ENCODE measurements around the gene HS3ST3B1. TPM values are rescaled to one million over a fixed set of nuclear protein-coding genes. Genes with fewer than 3 reads are reported as not detected.

HS3ST3B1 gene
- total RNA-seq, 4 donors from 2014 or later: 1.2 to 3.9 (median 2.2) TPM

- Histone ChIP-seq H3K9me3 (no peaks in the 10 kb centered on the region), H3K27ac (no peak overlapping the region), H3K36me3 (no peaks in the 10 kb centered on the region), H3K4me1 (peaks cover 15 to 17% of the 10 kb centered on the region in 2 donors), H3K27me3 (peaks cover 14% of the 10 kb centered on the region), H3K4me3 (replicated peaks in 1 of 3) (peak overlapping the region in 2 of 3 donors; percentile 18 to 37)
- TF ChIP-seq POLR2A (IDR thresholded peaks at IDR 0.05) (peak in 1 of 2 donors; percentile 11), CTCF (IDR thresholded peaks at IDR 0.05) (no peak)
- 5 to 8% methylated on average over 22 to 53 of the region's 71 CpGs for WGBS, 2 donors
- DNase-seq: peak; percentile 72 to 81
- intact Hi-C loops (cut with DNase I): no loop called here
These were observed 8.3 kb downstream of the HS3ST3B1 start for GRCh38 chr17:14308965-14309879.

GRCh38 chr17:14310101-14310500 is 9.2 kb downstream of the HS3ST3B1 start:
- no peak for DNase-seq
- TF ChIP-seq POLR2A (IDR thresholded peaks at IDR 0.05) (no peak), CTCF (IDR thresholded peaks at IDR 0.05) (no peak)
- intact Hi-C loops (cut with DNase I): no loop called here
- 32 to 37% methylated on average over 13 of the region's 13 CpGs for WGBS, 2 donors
- Histone ChIP-seq H3K27me3 (peaks cover 7% of the 10 kb centered on the region), H3K4me3 (replicated peaks in 1 of 3) (peak overlapping the region in 1 of 3 donors; percentile 37), H3K9me3 (no peaks in the 10 kb centered on the region), H3K4me1 (peaks cover 15 to 17% of the 10 kb centered on the region in 2 donors), H3K27ac (no peak overlapping the region), H3K36me3 (no peaks in the 10 kb centered on the region)

- Histone ChIP-seq H3K4me1 (peaks cover 15 to 17% of the 10 kb centered on the region in 2 donors), H3K36me3 (no peaks in the 10 kb centered on the region), H3K9me3 (no peaks in the 10 kb centered on the region), H3K27me3 (peaks cover 4% of the 10 kb centered on the region), H3K27ac (no peak overlapping the region), H3K4me3 (replicated peaks in 1 of 3) (no peak overlapping the region)
- intact Hi-C loops (cut with DNase I): no loop called here
- TF ChIP-seq POLR2A (IDR thresholded peaks at IDR 0.05): no peak
- TF ChIP-seq CTCF (IDR thresholded peaks at IDR 0.05): no peak
- peak in 1 of 2 donors; percentile 5 for DNase-seq
- WGBS, 2 donors: 39 to 45% methylated on average over 6 to 7 of the region's 7 CpGs
These were observed 9.7 kb downstream of the HS3ST3B1 start for GRCh38 chr17:14310605-14311004.

GRCh38 chr17:14311186-14311705 is 10.4 kb downstream of the HS3ST3B1 start:
- Histone ChIP-seq H3K36me3 (no peaks in the 10 kb centered on the region), H3K9me3 (no peaks in the 10 kb centered on the region), H3K4me1 (peaks cover 15 to 17% of the 10 kb centered on the region in 2 donors), H3K27me3 (peaks cover 4% of the 10 kb centered on the region), H3K4me3 (replicated peaks in 1 of 3) (no peak overlapping the region), H3K27ac (no peak overlapping the region)
- no peak for DNase-seq
- 72 to 77% methylated on average over 10 of the region's 10 CpGs for WGBS, 2 donors
- intact Hi-C loops (cut with DNase I): no loop called here
- no peak for TF ChIP-seq CTCF (IDR thresholded peaks at IDR 0.05)
- TF ChIP-seq POLR2A (IDR thresholded peaks at IDR 0.05): no peak

- intact Hi-C loops (cut with DNase I): no loop called here
- H3K4me1 ChIP-seq: peaks cover 15 to 17% of the 10 kb centered on the region in 2 donors
- H3K27ac ChIP-seq: no peak overlapping the region
- peaks cover 4% of the 10 kb centered on the region for H3K27me3 ChIP-seq
- H3K4me3 ChIP-seq (replicated peaks in 1 of 3): no peak overlapping the region
- 52 to 56% methylated on average over 7 of the region's 7 CpGs for WGBS, 2 donors
- no peaks in the 10 kb centered on the region for H3K36me3 ChIP-seq
- no peaks in the 10 kb centered on the region for H3K9me3 ChIP-seq
- no peak for TF ChIP-seq POLR2A (IDR thresholded peaks at IDR 0.05)
- no peak for TF ChIP-seq CTCF (IDR thresholded peaks at IDR 0.05)
- DNase-seq: no peak
These were observed 11.1 kb downstream of the HS3ST3B1 start for GRCh38 chr17:14311981-14312380.
